ENCODE measurements around the gene CARMIL1. TPM values are rescaled to one million over a fixed set of nuclear protein-coding genes. Genes with fewer than 3 reads are reported as not detected.

The CARMIL1 gene
- total RNA-seq, 1 experiment from 2014 or later: 25.9 TPM

- no peaks in the 10 kb centered on the region for H3K36me3 Mint-ChIP-seq (ENCODE audit: insufficient read depth, unreplicated experiment)
- ChIA-PET CTCF (no interaction called here), POLR2A (no interaction called here)
- H3K4me3 Mint-ChIP-seq (ENCODE audit: unreplicated experiment): no peak overlapping the region
- Histone ChIP-seq H3K4me1 (no peaks in the 10 kb centered on the region), H3K9me3 (no peaks in the 10 kb centered on the region), H3K4me3 (ENCODE audit: low read depth, low read length) (no peak overlapping the region), H3K27me3 (replicated peaks; ENCODE audit: control insufficient read depth, insufficient read depth, low read length) (no peaks in the 10 kb centered on the region), H3K36me3 (ENCODE audit: control insufficient read depth, insufficient read depth, low read length) (no peaks in the 10 kb centered on the region; the same call in 1 of the 2 replicates)
- no peaks in the 10 kb centered on the region for H3K4me1 Mint-ChIP-seq (ENCODE audit: low read depth, unreplicated experiment)
- no peaks in the 10 kb centered on the region for H3K9me3 Mint-ChIP-seq (ENCODE audit: unreplicated experiment)
- H3K27me3 Mint-ChIP-seq (ENCODE audit: insufficient read depth, unreplicated experiment): no peaks in the 10 kb centered on the region
- no peak overlapping the region for H3K27ac Mint-ChIP-seq (ENCODE audit: unreplicated experiment)
- TF ChIP-seq, protein P1, sequence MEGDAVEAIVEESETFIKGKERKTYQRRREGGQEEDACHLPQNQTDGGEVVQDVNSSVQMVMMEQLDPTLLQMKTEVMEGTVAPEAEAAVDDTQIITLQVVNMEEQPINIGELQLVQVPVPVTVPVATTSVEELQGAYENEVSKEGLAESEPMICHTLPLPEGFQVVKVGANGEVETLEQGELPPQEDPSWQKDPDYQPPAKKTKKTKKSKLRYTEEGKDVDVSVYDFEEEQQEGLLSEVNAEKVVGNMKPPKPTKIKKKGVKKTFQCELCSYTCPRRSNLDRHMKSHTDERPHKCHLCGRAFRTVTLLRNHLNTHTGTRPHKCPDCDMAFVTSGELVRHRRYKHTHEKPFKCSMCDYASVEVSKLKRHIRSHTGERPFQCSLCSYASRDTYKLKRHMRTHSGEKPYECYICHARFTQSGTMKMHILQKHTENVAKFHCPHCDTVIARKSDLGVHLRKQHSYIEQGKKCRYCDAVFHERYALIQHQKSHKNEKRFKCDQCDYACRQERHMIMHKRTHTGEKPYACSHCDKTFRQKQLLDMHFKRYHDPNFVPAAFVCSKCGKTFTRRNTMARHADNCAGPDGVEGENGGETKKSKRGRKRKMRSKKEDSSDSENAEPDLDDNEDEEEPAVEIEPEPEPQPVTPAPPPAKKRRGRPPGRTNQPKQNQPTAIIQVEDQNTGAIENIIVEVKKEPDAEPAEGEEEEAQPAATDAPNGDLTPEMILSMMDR (IDR thresholded peaks at IDR 0.05; ENCODE audit: insufficient read depth in 1 of 2, low read depth in 1 of 2, low read length in 1 of 2, severe bottlenecking in 1 of 2, unreplicated experiment in 1 of 2): no peak
- DNase-seq: no peak
- no TSS peak for BruUV-seq (replicated peaks)
- intact Hi-C loops (cut with micrococcal nuclease; ENCODE audit: unreplicated experiment): no loop called here
These were observed 329.5 kb downstream of the CARMIL1 start for GRCh38 chr6:25608558-25609174.

DNA sequence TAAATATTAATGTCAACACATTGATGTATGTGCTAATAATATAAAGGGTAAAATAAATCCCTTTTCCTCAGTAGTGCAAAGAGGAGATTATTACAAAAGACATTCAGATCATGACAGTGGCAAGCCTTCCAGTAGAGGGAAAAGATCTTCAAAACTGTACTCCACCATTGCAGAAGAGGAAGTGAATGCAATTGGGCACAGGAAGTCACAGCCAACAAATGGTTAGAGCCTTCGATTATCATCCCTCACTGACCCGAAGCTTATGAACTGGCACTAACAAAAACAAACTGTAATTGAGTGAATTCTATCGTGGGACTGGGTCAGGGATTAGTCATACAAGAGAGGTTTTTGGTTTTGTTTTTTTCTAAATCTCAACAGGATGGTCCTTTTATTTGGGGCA lies 333.5 kb downstream of the CARMIL1 start:
- intact Hi-C loops (cut with micrococcal nuclease; ENCODE audit: unreplicated experiment): loop anchor here (5.0 kb wide), 1 partner anchor 105 kb away; no protein-coding TSS in a partner anchor
- no peaks in the 10 kb centered on the region for H3K4me1 Mint-ChIP-seq (ENCODE audit: low read depth, unreplicated experiment)
- H3K9me3 Mint-ChIP-seq (ENCODE audit: unreplicated experiment): no peaks in the 10 kb centered on the region
- no peaks in the 10 kb centered on the region; the same call in 1 of the 2 replicates for H3K36me3 ChIP-seq (ENCODE audit: control insufficient read depth, insufficient read depth, low read length)
- H3K4me1 ChIP-seq: no peaks in the 10 kb centered on the region
- no peak overlapping the region for H3K4me3 ChIP-seq (ENCODE audit: low read depth, low read length)
- H3K27ac Mint-ChIP-seq (ENCODE audit: unreplicated experiment): no peak overlapping the region
- no peaks in the 10 kb centered on the region for H3K9me3 ChIP-seq
- H3K4me3 Mint-ChIP-seq (ENCODE audit: unreplicated experiment): no peak overlapping the region
- ChIA-PET CTCF (no interaction called here), POLR2A (no interaction called here)
- TF ChIP-seq, protein P1 (IDR thresholded peaks at IDR 0.05; ENCODE audit: insufficient read depth in 1 of 2, low read depth in 1 of 2, low read length in 1 of 2, severe bottlenecking in 1 of 2, unreplicated experiment in 1 of 2): no peak
- no TSS peak for BruUV-seq (replicated peaks)
- no peaks in the 10 kb centered on the region for H3K27me3 Mint-ChIP-seq (ENCODE audit: insufficient read depth, unreplicated experiment)
- no peak for DNase-seq
- no peaks in the 10 kb centered on the region for H3K36me3 Mint-ChIP-seq (ENCODE audit: insufficient read depth, unreplicated experiment)
- H3K27me3 ChIP-seq (replicated peaks; ENCODE audit: control insufficient read depth, insufficient read depth, low read length): no peaks in the 10 kb centered on the region

GRCh38 chr6:25613415-25613814 lies 334.2 kb downstream of the CARMIL1 start:
- Mint-ChIP-seq H3K36me3 (ENCODE audit: insufficient read depth, unreplicated experiment) (no peaks in the 10 kb centered on the region), H3K27ac (ENCODE audit: unreplicated experiment) (no peak overlapping the region), H3K9me3 (ENCODE audit: unreplicated experiment) (no peaks in the 10 kb centered on the region), H3K27me3 (ENCODE audit: insufficient read depth, unreplicated experiment) (no peaks in the 10 kb centered on the region), H3K4me3 (ENCODE audit: unreplicated experiment) (no peak overlapping the region), H3K4me1 (ENCODE audit: low read depth, unreplicated experiment) (no peaks in the 10 kb centered on the region)
- H3K4me1 ChIP-seq: no peaks in the 10 kb centered on the region
- ChIA-PET CTCF (interaction anchor here (1.1 kb wide), 1 partner anchor 105 kb away, joined by 5 read pairs; no protein-coding TSS in a partner anchor), POLR2A (no interaction called here)
- intact Hi-C loops (cut with micrococcal nuclease; ENCODE audit: unreplicated experiment): loop anchor here (5.0 kb wide), 1 partner anchor 104 kb away; no protein-coding TSS in a partner anchor
- BruUV-seq (replicated peaks): no TSS peak
- no peaks in the 10 kb centered on the region for H3K27me3 ChIP-seq (replicated peaks; ENCODE audit: control insufficient read depth, insufficient read depth, low read length)
- no peaks in the 10 kb centered on the region for H3K9me3 ChIP-seq
- TF ChIP-seq, protein P1 (IDR thresholded peaks at IDR 0.05; ENCODE audit: insufficient read depth in 1 of 2, low read depth in 1 of 2, low read length in 1 of 2, severe bottlenecking in 1 of 2, unreplicated experiment in 1 of 2): no peak
- no peaks in the 10 kb centered on the region; the same call in 1 of the 2 replicates for H3K36me3 ChIP-seq (ENCODE audit: control insufficient read depth, insufficient read depth, low read length)
- no peak overlapping the region for H3K4me3 ChIP-seq (ENCODE audit: low read depth, low read length)
- DNase-seq: no peak

All from Caco-2 (cell line).